ENCODE data around the gene GLB1L. TPM values are rescaled to one million over a fixed set of nuclear protein-coding genes. Genes with fewer than 3 reads are reported as not detected.

Gene GLB1L
- total RNA-seq, 2 donors from 2014 or later = 2.1 to 2.5 TPM

GRCh38 chr2:219252570-219252899, 7.3 kb upstream of the GLB1L start:
- no peak for TF ChIP-seq CTCF (IDR thresholded peaks at IDR 0.05)
- Histone ChIP-seq H3K9me3 (no peaks in the 10 kb centered on the region), H3K36me3 (no peaks in the 10 kb centered on the region), H3K27me3 (no peaks in the 10 kb centered on the region), H3K4me3 (peak overlapping the region; percentile 89), H3K9ac (ENCODE audit: low read depth in 2 of 2, low read length in 2 of 2) (peak overlapping the region in 1 of 2 donors; percentile 94), H3K4me1 (peaks cover 28% of the 10 kb centered on the region), H3K27ac (peak overlapping the region; percentile 81)
- DNase-seq = peak; percentile 47
- intact Hi-C loops (cut with DNase I) = no loop called here

- peak overlapping the region; percentile 89 for H3K4me3 ChIP-seq
- intact Hi-C loops (cut with DNase I) = no loop called here
- peak; percentile 43 for DNase-seq
Observed at GRCh38 chr2:219252084-219252483, 6.8 kb upstream of the GLB1L start.

DNA sequence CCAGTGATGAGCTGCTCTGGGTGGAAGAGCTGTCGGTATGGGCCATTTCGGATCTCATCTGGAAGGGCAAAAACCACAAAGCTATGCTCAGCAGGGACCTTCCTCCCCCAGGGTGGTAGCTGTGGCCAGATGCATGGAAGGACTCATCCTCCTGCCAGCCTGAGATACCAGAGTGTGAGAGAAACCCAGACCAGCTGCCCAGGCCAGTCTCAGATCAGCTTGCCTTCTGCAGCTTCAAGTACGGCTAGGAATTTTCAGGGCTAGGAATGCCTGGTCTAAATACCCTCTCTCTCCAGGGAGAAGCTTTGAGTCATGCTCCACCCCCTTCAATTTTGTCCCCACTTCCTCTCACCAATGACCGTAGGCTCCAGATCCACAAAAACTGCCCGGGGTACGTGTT, 6.4 kb upstream of the GLB1L start:
- no peak for DNase-seq
- intact Hi-C loops (cut with DNase I) = no loop called here
- H3K4me1 ChIP-seq = peaks cover 35% of the 10 kb centered on the region
- no peaks in the 10 kb centered on the region for H3K9me3 ChIP-seq
- H3K27me3 ChIP-seq = no peaks in the 10 kb centered on the region
- H3K27ac ChIP-seq = peak overlapping the region; percentile 81
- peak overlapping the region; percentile 89 for H3K4me3 ChIP-seq
- peak overlapping the region in 1 of 2 donors; percentile 94 for H3K9ac ChIP-seq (ENCODE audit: low read depth in 2 of 2, low read length in 2 of 2)
- no peak for TF ChIP-seq CTCF (IDR thresholded peaks at IDR 0.05)
- H3K36me3 ChIP-seq = no peaks in the 10 kb centered on the region

More at GRCh38 chr2:219252084-219252483, 6.8 kb upstream of the GLB1L start:
- H3K4me1 ChIP-seq = peaks cover 32% of the 10 kb centered on the region
- no peak for TF ChIP-seq CTCF (IDR thresholded peaks at IDR 0.05)
- no peaks in the 10 kb centered on the region for H3K27me3 ChIP-seq
- H3K9ac ChIP-seq (ENCODE audit: low read depth in 2 of 2, low read length in 2 of 2) = peak overlapping the region in 1 of 2 donors; percentile 94
- peak overlapping the region; percentile 81 for H3K27ac ChIP-seq
- no peaks in the 10 kb centered on the region for H3K36me3 ChIP-seq
- no peaks in the 10 kb centered on the region for H3K9me3 ChIP-seq

DNA sequence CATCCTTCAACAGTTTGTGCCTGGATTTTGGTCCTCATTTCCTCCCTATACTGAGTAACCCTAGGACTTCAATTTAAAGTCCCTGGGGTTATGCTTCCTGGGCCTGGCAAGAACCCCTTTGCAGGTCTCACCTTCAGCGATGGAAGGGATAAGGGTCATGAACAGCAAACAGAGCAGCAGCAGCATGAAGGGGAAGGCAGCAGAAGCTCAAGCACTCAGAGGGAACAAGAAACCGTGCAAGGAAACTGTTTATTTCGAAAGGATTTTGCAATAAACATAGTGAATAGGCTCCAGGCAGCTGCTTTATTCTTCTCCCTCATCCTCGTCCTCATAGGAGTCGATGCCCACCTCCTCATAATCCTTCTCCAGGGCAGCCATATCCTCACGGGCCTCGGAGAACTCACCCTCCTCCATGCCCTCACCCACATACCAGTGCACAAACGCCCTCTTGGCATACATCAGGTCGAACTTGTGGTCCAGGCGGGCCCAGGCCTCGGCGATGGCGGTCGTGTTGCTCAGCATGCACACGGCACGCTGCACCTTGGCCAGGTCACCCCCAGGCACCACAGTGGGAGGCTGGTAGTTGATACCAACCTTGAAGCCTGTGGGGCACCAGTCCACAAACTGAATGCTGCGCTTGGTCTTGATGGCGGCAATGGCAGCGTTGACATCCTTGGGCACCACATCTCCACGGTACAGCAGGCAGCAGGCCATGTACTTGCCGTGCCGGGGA, 5.0 kb upstream of the GLB1L start:
- Histone ChIP-seq H3K9ac (ENCODE audit: low read depth in 2 of 2, low read length in 2 of 2) (peak overlapping the region; percentile 60 to 99), H3K36me3 (no peaks in the 10 kb centered on the region), H3K9me3 (no peaks in the 10 kb centered on the region), H3K27ac (peak overlapping the region; percentile 96), H3K27me3 (no peaks in the 10 kb centered on the region), H3K4me3 (no peak overlapping the region), H3K4me1 (peaks cover 42% of the 10 kb centered on the region)
- no peak for TF ChIP-seq CTCF (IDR thresholded peaks at IDR 0.05)
- intact Hi-C loops (cut with DNase I) = no loop called here
- peak; percentile 24 for DNase-seq

DNA sequence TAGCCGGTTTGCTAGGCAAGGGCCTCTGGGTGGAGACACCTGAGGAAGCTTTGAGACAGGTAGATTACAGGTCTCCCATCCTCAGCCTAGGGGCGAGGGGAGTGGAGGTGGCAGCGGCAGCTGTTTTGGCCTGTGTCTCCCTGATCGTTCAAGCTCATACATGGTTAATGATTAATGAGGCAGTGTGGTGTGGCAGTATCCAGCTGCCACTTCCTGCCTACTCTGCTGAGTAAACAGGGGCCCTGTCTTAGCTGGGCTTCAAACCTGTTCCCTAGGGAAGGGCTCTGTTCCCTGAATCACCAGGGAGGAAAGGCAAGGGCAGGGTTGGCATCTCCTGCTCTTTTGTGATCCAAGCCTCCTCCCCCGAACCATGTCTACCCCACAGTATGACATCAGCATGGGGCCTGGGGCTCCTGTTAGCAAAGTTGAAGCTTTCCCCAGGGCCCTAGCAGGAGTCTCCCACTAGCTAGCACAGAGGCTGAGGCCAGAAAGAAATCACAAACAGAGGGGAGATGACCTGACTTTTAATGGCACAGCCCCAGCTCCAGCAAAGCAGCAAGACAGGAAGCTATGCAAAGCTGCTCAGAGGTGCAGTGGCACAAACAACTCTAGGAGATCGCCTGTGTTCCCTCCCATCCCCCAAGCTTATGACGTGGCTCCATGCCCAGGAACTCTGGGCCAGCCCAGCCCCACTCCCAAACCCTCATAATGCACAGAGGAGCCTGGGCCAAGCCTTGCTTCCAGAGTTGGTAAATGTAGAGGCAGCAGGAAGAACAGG, 4.1 kb upstream of the GLB1L start:
- H3K9ac ChIP-seq (ENCODE audit: low read depth in 2 of 2, low read length in 2 of 2) = peak overlapping the region; percentile 25 to 99
- H3K4me1 ChIP-seq = peaks cover 38% of the 10 kb centered on the region
- no peak overlapping the region for H3K4me3 ChIP-seq
- H3K9me3 ChIP-seq = no peaks in the 10 kb centered on the region
- H3K27me3 ChIP-seq = no peaks in the 10 kb centered on the region
- peak overlapping the region; percentile 96 for H3K27ac ChIP-seq
- DNase-seq = peak; percentile 94
- no peaks in the 10 kb centered on the region for H3K36me3 ChIP-seq
- intact Hi-C loops (cut with DNase I) = no loop called here
- TF ChIP-seq CTCF (IDR thresholded peaks at IDR 0.05) = no peak

Data from colonic mucosa (tissue), 4 donors.